DOHH2 (cell line): Measurements from ENCODE around the gene ALS2.

Experiments
- H3F3A ChIP-seq: fragments of 200-600 bp; sonication (generic), shearing (Covaris generic); 2 replicates; pipeline ENCODE4 v1.6.0; 2016; ENCODE audit warnings: antibody characterized with exemption, mild to moderate bottlenecking; ENCODE audit not compliant: control insufficient read depth, insufficient read depth
- H3K27ac ChIP-seq: fragments of 200-600 bp; sonication (generic); 2 replicates; pipeline ENCODE4 v1.5.1; 2014; ENCODE audit warnings: low read depth, mild to moderate bottlenecking, low read length, moderate library complexity
- H3K27me3 ChIP-seq: fragments of 200-600 bp; sonication (generic); 2 replicates; pipeline ENCODE4 v1.6.1; 2014; ENCODE audit warnings: mild to moderate bottlenecking, low read length, mixed read lengths; ENCODE audit not compliant: control insufficient read depth
- H3K36me3 ChIP-seq: fragments of 200-600 bp; sonication (generic); 2 replicates; pipeline ENCODE4 v1.6.1; 2014; ENCODE audit warnings: mild to moderate bottlenecking, low read length, moderate library complexity, mixed read lengths; ENCODE audit not compliant: control insufficient read depth
- H3K4me1 ChIP-seq: fragments of 200-600 bp; sonication (generic); 2 replicates; pipeline ENCODE4 v1.6.1; 2014; ENCODE audit warnings: mild to moderate bottlenecking, low read length, mixed read lengths; ENCODE audit not compliant: control insufficient read depth
- H3K4me2 ChIP-seq: fragments of 200-600 bp; sonication (generic); 2 replicates; pipeline ENCODE4 v1.6.0; 2014; ENCODE audit warnings: mild to moderate bottlenecking, low read length, moderate library complexity
- H3K4me3 ChIP-seq: fragments of 200-600 bp; sonication (generic); 2 replicates; pipeline ENCODE4 v1.5.1; 2014; ENCODE audit warnings: mild to moderate bottlenecking, low read length, mixed read lengths
- H3K79me2 ChIP-seq: fragments of 200-600 bp; sonication (generic); 2 replicates; pipeline ENCODE4 v1.6.1; 2014; ENCODE audit warnings: mild to moderate bottlenecking, low read length, mixed read lengths; ENCODE audit not compliant: control insufficient read depth
- H3K9me2 ChIP-seq: fragments of 200-600 bp; sonication (generic); replicated peaks from 2 replicates; pipeline ENCODE4 v1.6.1; 2014; ENCODE audit warnings: mild to moderate bottlenecking, low read length, mixed read lengths; ENCODE audit not compliant: control insufficient read depth
- H3K9me3 ChIP-seq: fragments of 200-600 bp; sonication (generic); 2 replicates; pipeline ENCODE4 v1.6.1; 2014; ENCODE audit warnings: antibody characterized with exemption, low read length, mixed read lengths; ENCODE audit not compliant: control insufficient read depth, insufficient read depth
- H4K20me1 ChIP-seq: fragments of 200-600 bp; sonication (generic); 2 replicates; pipeline ENCODE4 v1.6.0; 2014; ENCODE audit warnings: low read depth, mild to moderate bottlenecking, antibody characterized with exemption, low read length, moderate library complexity; ENCODE audit not compliant: control insufficient read depth, insufficient read depth
- CTCF ChIP-seq: fragments of 200-600 bp; sonication (generic); IDR thresholded peaks from one replicate; pipeline ENCODE4 v1.5.1; 2014; ENCODE audit warnings: antibody characterized with exemption, mild to moderate bottlenecking, low read depth, low read length; ENCODE audit not compliant: poor library complexity, severe bottlenecking
- EZH2phosphoT487 ChIP-seq: fragments of 200-600 bp; sonication (generic); IDR thresholded peaks from 2 replicates; pipeline ENCODE4 v1.6.1; 2017; ENCODE audit warnings: borderline replicate concordance, mild to moderate bottlenecking, antibody characterized with exemption, low read length, moderate library complexity, mixed read lengths

ALS2 gene

DNA sequence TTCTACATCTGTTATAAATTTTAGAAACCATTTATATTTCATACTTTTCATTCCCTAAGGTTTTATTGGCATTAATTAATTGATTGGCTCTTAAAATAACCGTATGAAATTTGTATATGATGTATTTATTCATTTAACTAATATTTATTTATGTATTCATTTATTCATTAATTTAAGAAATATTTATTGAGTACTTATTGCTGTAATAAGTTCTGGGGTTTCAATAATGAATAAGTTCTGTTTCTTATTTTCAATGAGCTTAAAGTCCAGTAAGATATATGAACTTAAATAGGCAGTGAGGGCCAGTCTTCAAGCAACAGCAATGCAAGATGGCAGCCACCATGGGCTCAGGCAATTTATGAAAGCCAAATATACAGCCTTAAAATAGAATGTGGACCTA is 43.5 kb upstream of the ALS2 start:
- no peak overlapping the region for H3K27ac ChIP-seq
- TF ChIP-seq EZH2phosphoT487 (no peak), CTCF (no peak)
- no peaks in the 10 kb centered on the region for H3K36me3 ChIP-seq
- H3F3A ChIP-seq, result no peaks in the 10 kb centered on the region
- no peaks in the 10 kb centered on the region for H3K79me2 ChIP-seq
- H3K4me2 ChIP-seq, result no peak overlapping the region
- H3K9me2 ChIP-seq, result no peaks in the 10 kb centered on the region
- no peaks in the 10 kb centered on the region for H4K20me1 ChIP-seq
- H3K9me3 ChIP-seq, result no peaks in the 10 kb centered on the region
- no peaks in the 10 kb centered on the region for H3K4me1 ChIP-seq
- no peak overlapping the region for H3K4me3 ChIP-seq
- 0 out of 2 replicates have a peak, but pooled peaks cover 3% of the 10 kb centered on the region for H3K27me3 ChIP-seq

DNA sequence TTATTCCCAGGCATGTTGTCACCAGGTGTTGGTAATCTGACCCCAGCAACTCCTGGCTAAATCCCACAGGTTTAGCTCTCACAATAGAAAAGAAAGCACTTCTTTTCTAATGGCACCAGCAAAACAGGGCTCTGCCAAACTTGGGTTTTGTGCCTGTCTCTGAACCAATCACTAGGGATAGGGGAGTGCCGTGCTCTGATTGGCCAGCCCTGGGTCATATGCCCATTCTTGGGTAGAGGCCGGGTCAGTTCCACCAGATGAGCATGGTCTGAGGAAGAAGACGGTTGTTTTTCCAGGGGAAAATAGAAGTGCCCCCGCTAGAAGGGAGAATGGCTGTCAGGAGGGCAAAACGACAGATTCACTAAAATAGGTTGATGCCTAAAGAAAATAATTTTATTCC is 40.3 kb upstream of the ALS2 start:
- Histone ChIP-seq H3K36me3 (no peaks in the 10 kb centered on the region), H3K9me2 (no peaks in the 10 kb centered on the region), H3K9me3 (no peaks in the 10 kb centered on the region), H3K79me2 (no peaks in the 10 kb centered on the region), H3K4me3 (no peak overlapping the region), H3K4me1 (no peaks in the 10 kb centered on the region), H4K20me1 (no peaks in the 10 kb centered on the region), H3K27ac (no peak overlapping the region), H3K4me2 (no peak overlapping the region), H3F3A (no peaks in the 10 kb centered on the region), H3K27me3 (0 out of 2 replicates have a peak, but pooled peaks cover 3% of the 10 kb centered on the region)
- TF ChIP-seq CTCF (no peak), EZH2phosphoT487 (no peak)

GRCh38 chr2:201820383-201821007 is 39.8 kb upstream of the ALS2 start:
- no peak for TF ChIP-seq CTCF
- no peak for TF ChIP-seq EZH2phosphoT487
- no peaks in the 10 kb centered on the region for H3F3A ChIP-seq

More at GRCh38 chr2:201820383-201821007, 39.8 kb upstream of the ALS2 start:
- 0 out of 2 replicates have a peak, but pooled peaks cover 3% of the 10 kb centered on the region for H3K27me3 ChIP-seq
- no peaks in the 10 kb centered on the region for H3K9me3 ChIP-seq
- H3K36me3 ChIP-seq, result no peaks in the 10 kb centered on the region
- no peaks in the 10 kb centered on the region for H3K4me1 ChIP-seq
- H3K79me2 ChIP-seq, result no peaks in the 10 kb centered on the region
- H4K20me1 ChIP-seq, result no peaks in the 10 kb centered on the region
- H3K4me2 ChIP-seq, result no peak overlapping the region
- no peak overlapping the region for H3K27ac ChIP-seq
- no peak overlapping the region for H3K4me3 ChIP-seq
- H3K9me2 ChIP-seq, result no peaks in the 10 kb centered on the region
